Measurements from ENCODE around the gene MIPOL1. TPM values are rescaled to one million over a fixed set of nuclear protein-coding genes. Genes with fewer than 3 reads are reported as not detected.

Gene MIPOL1
- total and polyA plus RNA-seq, 2 of the 4 experiments (the other 2 are of a cell fraction) = 2.7 to 5.9 TPM

DNA sequence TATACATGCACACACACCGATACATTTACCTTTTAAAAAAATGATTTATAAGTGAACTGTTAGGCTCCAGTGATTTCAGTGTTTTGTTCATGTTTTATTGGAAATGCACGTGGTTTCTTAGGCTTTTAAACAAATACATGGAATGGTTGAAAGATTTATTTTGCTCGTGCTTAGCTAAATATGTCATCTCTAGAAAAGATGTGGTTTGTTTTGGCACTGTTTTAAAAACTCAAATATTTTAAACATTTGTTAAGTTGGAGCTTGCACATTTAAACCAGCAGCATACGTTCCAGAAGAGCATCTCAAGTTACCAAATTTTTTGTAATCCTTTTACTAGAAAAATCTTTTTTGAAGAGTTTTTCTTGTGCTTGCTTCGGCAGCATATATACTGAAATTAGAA is 352.8 kb downstream of the MIPOL1 start:
- H3K9me1 ChIP-seq (ENCODE audit: insufficient read depth, low read length) = peaks cover 3% of the 10 kb centered on the region; the same call in 1 of the 2 replicates
- H2AFZ ChIP-seq (replicated peaks; ENCODE audit: low read length, poor library complexity) = no peak overlapping the region
- no peak overlapping the region for H3K9ac ChIP-seq (ENCODE audit: low read depth, low read length)
- no peak overlapping the region for H3K4ac ChIP-seq (ENCODE audit: low read depth, low read length)
- H3K36me3 ChIP-seq (ENCODE audit: control insufficient read depth, insufficient read depth, low read length) = no peaks in the 10 kb centered on the region
- no peak overlapping the region for H3K4me2 ChIP-seq (ENCODE audit: low read depth, low read length)
- intact Hi-C loops (cut with micrococcal nuclease) = no loop called here
- in situ Hi-C loops (cut with MboI; ENCODE audit: low sequenced_read_pairs) = no loop called here
- ChIA-PET POLR2A (ENCODE audit: unreplicated experiment) (no interaction called here), CTCF (no interaction called here)
- H3K23ac ChIP-seq (ENCODE audit: low read depth, low read length) = no peak overlapping the region
- no peak overlapping the region for H3K14ac ChIP-seq (replicated peaks; ENCODE audit: low read depth, low read length)
- no peak overlapping the region for H3K4me3 ChIP-seq (ENCODE audit: insufficient read depth, low read depth, low read length)
- no peak overlapping the region for H4K5ac ChIP-seq (ENCODE audit: low read depth, low read length)
- H2BK20ac ChIP-seq (ENCODE audit: low read depth, low read length) = no peak overlapping the region
- no peak overlapping the region for H2BK120ac ChIP-seq (ENCODE audit: low read depth, low read length)
- H2BK5ac ChIP-seq (ENCODE audit: low read depth, low read length, poor library complexity, severe bottlenecking) = no peak overlapping the region
- dilution Hi-C loops (cut with HindIII; ENCODE audit: low sequenced_read_pairs, unreplicated experiment) = no loop called here
- H4K20me1 ChIP-seq (ENCODE audit: insufficient read depth, low read length) = no peaks in the 10 kb centered on the region
- DNase-seq = peak; percentile 88
- no peak overlapping the region for H2AK9ac ChIP-seq (replicated peaks; ENCODE audit: low read depth, low read length, poor library complexity)
- no peak overlapping the region for H3K27ac ChIP-seq (ENCODE audit: insufficient read depth, low read length)
- TF ChIP-seq, protein P1, sequence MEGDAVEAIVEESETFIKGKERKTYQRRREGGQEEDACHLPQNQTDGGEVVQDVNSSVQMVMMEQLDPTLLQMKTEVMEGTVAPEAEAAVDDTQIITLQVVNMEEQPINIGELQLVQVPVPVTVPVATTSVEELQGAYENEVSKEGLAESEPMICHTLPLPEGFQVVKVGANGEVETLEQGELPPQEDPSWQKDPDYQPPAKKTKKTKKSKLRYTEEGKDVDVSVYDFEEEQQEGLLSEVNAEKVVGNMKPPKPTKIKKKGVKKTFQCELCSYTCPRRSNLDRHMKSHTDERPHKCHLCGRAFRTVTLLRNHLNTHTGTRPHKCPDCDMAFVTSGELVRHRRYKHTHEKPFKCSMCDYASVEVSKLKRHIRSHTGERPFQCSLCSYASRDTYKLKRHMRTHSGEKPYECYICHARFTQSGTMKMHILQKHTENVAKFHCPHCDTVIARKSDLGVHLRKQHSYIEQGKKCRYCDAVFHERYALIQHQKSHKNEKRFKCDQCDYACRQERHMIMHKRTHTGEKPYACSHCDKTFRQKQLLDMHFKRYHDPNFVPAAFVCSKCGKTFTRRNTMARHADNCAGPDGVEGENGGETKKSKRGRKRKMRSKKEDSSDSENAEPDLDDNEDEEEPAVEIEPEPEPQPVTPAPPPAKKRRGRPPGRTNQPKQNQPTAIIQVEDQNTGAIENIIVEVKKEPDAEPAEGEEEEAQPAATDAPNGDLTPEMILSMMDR (conservative IDR thresholded peaks at IDR 0.05; ENCODE audit: low read depth, low read length) = no peak
- TF ChIP-seq MXI1 (IDR thresholded peaks at IDR 0.05; ENCODE audit: borderline replicate concordance, low read depth, low read length) = 0 out of 2 replicates have a peak, but pooled peaks have one; percentile 16
- no peak for TF ChIP-seq RAD21 (IDR thresholded peaks at IDR 0.05; ENCODE audit: low read length)
- TF ChIP-seq RCOR1 (IDR thresholded peaks at IDR 0.05; ENCODE audit: insufficient replicate concordance, low read length) = no peak
- TF ChIP-seq SMC3 (IDR thresholded peaks at IDR 0.05; ENCODE audit: low read depth, low read length) = no peak
- TF ChIP-seq CEBPB (IDR thresholded peaks at IDR 0.05; ENCODE audit: low read depth, low read length) = no peak
- TF ChIP-seq BHLHE40 (IDR thresholded peaks at IDR 0.05; ENCODE audit: low read depth, low read length) = peak; percentile 62; the same call in 1 of the 2 replicates
- TF ChIP-seq, protein P2, sequence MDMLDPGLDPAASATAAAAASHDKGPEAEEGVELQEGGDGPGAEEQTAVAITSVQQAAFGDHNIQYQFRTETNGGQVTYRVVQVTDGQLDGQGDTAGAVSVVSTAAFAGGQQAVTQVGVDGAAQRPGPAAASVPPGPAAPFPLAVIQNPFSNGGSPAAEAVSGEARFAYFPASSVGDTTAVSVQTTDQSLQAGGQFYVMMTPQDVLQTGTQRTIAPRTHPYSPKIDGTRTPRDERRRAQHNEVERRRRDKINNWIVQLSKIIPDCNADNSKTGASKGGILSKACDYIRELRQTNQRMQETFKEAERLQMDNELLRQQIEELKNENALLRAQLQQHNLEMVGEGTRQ (IDR thresholded peaks at IDR 0.05; ENCODE audit: low read depth, low read length) = no peak
- no peak for TF ChIP-seq MAZ (IDR thresholded peaks at IDR 0.05; ENCODE audit: borderline replicate concordance, low read depth, low read length)
- TF ChIP-seq, protein P3, sequence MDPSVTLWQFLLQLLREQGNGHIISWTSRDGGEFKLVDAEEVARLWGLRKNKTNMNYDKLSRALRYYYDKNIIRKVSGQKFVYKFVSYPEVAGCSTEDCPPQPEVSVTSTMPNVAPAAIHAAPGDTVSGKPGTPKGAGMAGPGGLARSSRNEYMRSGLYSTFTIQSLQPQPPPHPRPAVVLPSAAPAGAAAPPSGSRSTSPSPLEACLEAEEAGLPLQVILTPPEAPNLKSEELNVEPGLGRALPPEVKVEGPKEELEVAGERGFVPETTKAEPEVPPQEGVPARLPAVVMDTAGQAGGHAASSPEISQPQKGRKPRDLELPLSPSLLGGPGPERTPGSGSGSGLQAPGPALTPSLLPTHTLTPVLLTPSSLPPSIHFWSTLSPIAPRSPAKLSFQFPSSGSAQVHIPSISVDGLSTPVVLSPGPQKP (IDR thresholded peaks at IDR 0.05; ENCODE audit: borderline replicate concordance, low read depth, low read length) = no peak
- no peak for TF ChIP-seq RFX5 (IDR thresholded peaks at IDR 0.05; ENCODE audit: low read depth, low read length)
- no peak for TF ChIP-seq FOS (IDR thresholded peaks at IDR 0.05; ENCODE audit: low read depth, low read length)
- no peak for TF ChIP-seq POLR2A (IDR thresholded peaks at IDR 0.05; ENCODE audit: low read depth, low read length)
- TF ChIP-seq NFE2L2 (IDR thresholded peaks at IDR 0.05; ENCODE audit: low read depth, low read length) = no peak
- ATAC-seq (ENCODE audit: low read depth) = peak; percentile 87
- no peak overlapping the region for H3K18ac ChIP-seq (ENCODE audit: low read depth, low read length)
- no peak overlapping the region for H3K56ac ChIP-seq (ENCODE audit: extremely low read depth, insufficient read depth, low read length)
- no peak overlapping the region for H2AK5ac ChIP-seq (ENCODE audit: low read depth, low read length)
- no peak overlapping the region for H4K91ac ChIP-seq (ENCODE audit: insufficient read depth, low read depth, low read length)
- BruUV-seq (replicated peaks) = no TSS peak
- no peaks in the 10 kb centered on the region for H3K79me1 ChIP-seq (ENCODE audit: low read depth in 1 of 2, low read length in 2 of 2)
- peaks cover 4% of the 10 kb centered on the region; the same call in 1 of the 2 replicates for H3K9me3 ChIP-seq (ENCODE audit: control insufficient read depth, insufficient read depth, low read length)
- H3K4me1 ChIP-seq (ENCODE audit: control insufficient read depth, insufficient read depth, low read length) = peaks cover 2% of the 10 kb centered on the region; the same call in 1 of the 2 replicates
- WGBS, 2 experiments (ENCODE audit: extremely low coverage in 2 of 2, insufficient read length in 1 of 2) = no CpG with 5 or more reads among the region's 5 CpGs
- no peak overlapping the region for H4K8ac ChIP-seq (ENCODE audit: low read depth in 2 of 2, low read length in 2 of 2)
- no peaks in the 10 kb centered on the region for H3K27me3 ChIP-seq (ENCODE audit: control insufficient read depth, insufficient read depth, low read length)
- no peak overlapping the region for H2BK15ac ChIP-seq (ENCODE audit: low read depth, low read length)
